ENCODE results near the gene DENND1C. TPM values are rescaled to one million over a fixed set of nuclear protein-coding genes. Genes with fewer than 3 reads are reported as not detected.
"Not testable (repeated sequence)": the region's sequence is repeated elsewhere in the genome, so short reads cannot be mapped to it uniquely, and the experiment has no call there.

The DENND1C gene
- total RNA-seq, 1 donor from 2014 or later = 67.6 TPM

DNA sequence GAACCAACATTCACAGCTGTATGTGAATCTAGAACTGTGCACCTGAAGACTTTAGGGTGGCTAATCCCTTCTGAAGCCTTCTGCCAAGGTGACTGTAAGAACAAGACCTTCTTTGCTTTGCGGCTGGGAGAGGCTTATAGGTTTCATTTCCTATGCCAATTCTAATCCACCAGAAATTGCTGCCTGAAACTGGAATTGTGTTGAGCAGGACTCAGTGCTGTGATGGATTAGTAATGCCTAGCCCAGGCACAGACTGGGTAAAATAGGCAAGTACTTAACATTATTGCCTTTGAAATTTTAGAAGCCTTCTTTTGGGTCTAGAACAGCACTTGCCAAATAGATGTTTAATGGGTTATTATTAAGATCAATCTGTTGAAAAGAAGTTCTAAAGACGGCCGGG is 33.5 kb downstream of the DENND1C start:
- Mint-ChIP-seq H3K4me3 (no peak overlapping the region), H3K9me3 (no peaks in the 10 kb centered on the region), H3K27ac (no peak overlapping the region), H3K4me1 (peaks cover 2% of the 10 kb centered on the region), H3K27me3 (no peaks in the 10 kb centered on the region), H3K36me3 (ENCODE audit: low read depth) (peaks cover 16% of the 10 kb centered on the region)
- DNase-seq = no peak
- intact Hi-C loops (cut with micrococcal nuclease) = no loop called here

DNA sequence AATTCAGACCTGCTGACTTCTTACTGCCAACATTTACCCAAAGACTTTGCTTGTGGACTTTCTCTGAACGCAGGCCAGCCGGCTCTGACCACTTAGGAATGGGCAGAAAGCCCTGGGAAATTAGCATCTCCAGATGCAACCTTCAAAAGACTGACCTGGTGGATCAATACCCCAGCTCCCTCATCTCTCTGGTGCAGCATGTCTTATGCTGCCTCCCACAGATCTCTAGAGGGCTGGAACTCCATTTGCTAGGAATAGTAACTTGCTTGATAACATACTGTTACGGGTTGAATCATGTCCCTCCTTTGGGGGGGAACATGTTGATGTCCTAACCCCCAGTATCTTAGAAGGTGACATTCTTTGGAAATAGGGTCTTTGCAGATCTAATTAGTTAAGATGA is 35.1 kb downstream of the DENND1C start:
- no peak for DNase-seq
- intact Hi-C loops (cut with micrococcal nuclease) = no loop called here
- no peaks in the 10 kb centered on the region for H3K27me3 Mint-ChIP-seq
- H3K4me3 Mint-ChIP-seq = no peak overlapping the region
- peaks cover 6% of the 10 kb centered on the region for H3K36me3 Mint-ChIP-seq (ENCODE audit: low read depth)
- no peak overlapping the region for H3K27ac Mint-ChIP-seq
- H3K4me1 Mint-ChIP-seq = peaks cover 2% of the 10 kb centered on the region
- no peaks in the 10 kb centered on the region for H3K9me3 Mint-ChIP-seq

DNA sequence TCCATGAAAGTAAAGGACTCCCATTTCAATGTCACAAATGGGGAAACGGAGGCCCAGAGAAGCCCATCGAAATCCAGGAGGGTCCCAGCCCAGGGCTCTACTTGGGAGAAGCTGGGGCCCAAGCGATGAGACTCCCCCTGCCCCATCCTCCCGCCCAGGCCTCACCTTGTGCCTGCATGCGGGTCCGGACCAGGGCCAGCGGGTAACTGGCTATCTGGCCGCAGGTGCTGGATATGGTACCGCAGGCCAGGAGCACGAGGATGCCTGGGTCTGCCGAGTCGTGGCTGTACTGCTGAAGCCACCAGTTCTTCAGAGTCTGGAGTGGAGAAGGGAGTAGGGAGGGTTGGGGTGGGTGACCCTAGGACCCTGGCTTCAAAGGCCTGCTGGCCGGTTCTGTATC is 37.6 kb downstream of the DENND1C start:
- H3K36me3 Mint-ChIP-seq (ENCODE audit: low read depth) = peaks cover 3% of the 10 kb centered on the region
- H3K9me3 Mint-ChIP-seq = no peaks in the 10 kb centered on the region
- no peak overlapping the region for H3K27ac Mint-ChIP-seq
- no peak overlapping the region for H3K4me3 Mint-ChIP-seq
- no peaks in the 10 kb centered on the region for H3K4me1 Mint-ChIP-seq
- DNase-seq = no peak
- intact Hi-C loops (cut with micrococcal nuclease) = no loop called here
- no peaks in the 10 kb centered on the region for H3K27me3 Mint-ChIP-seq

DNA sequence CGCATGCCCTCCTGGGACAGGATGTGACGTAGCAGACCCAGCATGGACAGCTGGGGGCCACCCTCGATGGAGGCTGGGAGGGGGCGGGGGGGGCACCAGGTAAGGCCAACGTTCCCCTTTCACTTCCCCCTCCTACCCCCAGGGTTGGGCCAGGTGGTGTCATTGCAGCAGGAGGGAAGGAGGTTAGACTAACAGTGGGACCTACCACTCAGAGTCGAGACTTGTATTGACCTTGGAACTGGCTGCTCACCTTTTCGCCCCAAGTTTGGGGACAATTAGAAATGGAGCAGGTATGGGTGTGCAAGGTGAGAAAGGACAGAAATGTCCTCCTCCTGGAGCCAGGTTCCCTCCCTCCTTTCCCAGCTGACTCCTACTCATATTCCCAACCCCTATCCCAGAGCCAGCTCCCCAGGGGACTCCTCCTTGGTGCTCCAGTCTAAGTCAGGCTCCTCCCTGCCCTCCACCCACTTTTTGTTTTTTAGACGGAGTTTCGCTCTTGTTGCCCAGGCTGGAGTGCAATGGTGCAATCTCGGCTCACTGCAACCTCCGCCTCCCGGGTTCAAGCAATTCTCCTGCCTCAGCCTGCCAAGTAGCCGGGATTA is 39.4 kb downstream of the DENND1C start:
- no peaks in the 10 kb centered on the region for H3K9me3 Mint-ChIP-seq
- intact Hi-C loops (cut with micrococcal nuclease) = no loop called here
- H3K27me3 Mint-ChIP-seq = no peaks in the 10 kb centered on the region
- peaks cover 3% of the 10 kb centered on the region for H3K36me3 Mint-ChIP-seq (ENCODE audit: low read depth)
- H3K4me3 Mint-ChIP-seq = no peak overlapping the region
- no peaks in the 10 kb centered on the region for H3K4me1 Mint-ChIP-seq
- no peak overlapping the region for H3K27ac Mint-ChIP-seq
- DNase-seq = no peak

DNA sequence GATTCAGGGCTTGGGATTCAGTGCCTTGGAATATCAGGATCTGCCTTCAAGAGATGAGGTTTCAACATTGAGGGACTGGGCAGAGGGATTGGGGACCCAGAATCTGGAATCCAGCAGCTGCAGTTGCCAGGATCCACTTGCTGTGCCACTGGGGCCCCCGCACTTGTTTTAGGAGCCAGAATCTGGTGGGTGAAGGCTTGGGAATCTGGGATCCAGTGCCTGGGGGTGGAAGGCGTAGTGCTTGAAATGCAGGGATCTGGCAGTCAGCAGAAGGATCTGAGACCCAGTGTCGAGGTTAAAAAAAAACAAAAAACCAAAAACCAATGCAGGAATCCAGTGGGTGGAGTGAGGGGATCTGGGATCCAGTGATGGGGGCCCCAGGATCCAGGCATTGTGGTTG is 40.7 kb downstream of the DENND1C start:
- H3K27ac Mint-ChIP-seq = no peak overlapping the region
- no peaks in the 10 kb centered on the region for H3K9me3 Mint-ChIP-seq
- H3K27me3 Mint-ChIP-seq = no peaks in the 10 kb centered on the region
- H3K36me3 Mint-ChIP-seq (ENCODE audit: low read depth) = peaks cover 1% of the 10 kb centered on the region
- no peak for DNase-seq
- peaks cover 2% of the 10 kb centered on the region for H3K4me1 Mint-ChIP-seq
- intact Hi-C loops (cut with micrococcal nuclease) = no loop called here
- H3K4me3 Mint-ChIP-seq = no peak overlapping the region

DNA sequence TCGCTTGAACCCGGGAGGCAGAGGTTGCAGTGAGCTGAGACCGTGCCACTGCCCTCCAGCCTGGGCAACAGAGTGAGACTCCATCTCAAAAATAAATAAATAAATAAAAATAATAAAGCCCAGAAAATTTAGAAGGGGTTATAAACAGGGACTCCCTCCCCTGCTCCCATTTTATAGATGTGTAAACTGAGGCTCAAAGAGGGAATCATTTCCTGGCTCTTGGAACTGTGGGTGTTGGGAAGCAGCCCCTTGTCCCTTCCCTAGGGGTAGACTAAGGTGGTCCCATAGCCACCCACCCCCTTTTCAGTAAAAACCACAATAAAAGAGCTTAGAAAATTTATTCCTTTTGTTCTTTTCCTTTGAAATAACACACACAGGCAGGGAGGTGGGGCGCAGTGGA is 41.8 kb downstream of the DENND1C start:
- Mint-ChIP-seq H3K4me1 (peaks cover 2% of the 10 kb centered on the region), H3K27ac (no peak overlapping the region), H3K27me3 (no peaks in the 10 kb centered on the region), H3K9me3 (no peaks in the 10 kb centered on the region), H3K4me3 (no peak overlapping the region), H3K36me3 (ENCODE audit: low read depth) (peaks cover 1% of the 10 kb centered on the region)
- no peak for DNase-seq
- intact Hi-C loops (cut with micrococcal nuclease) = no loop called here

DNA sequence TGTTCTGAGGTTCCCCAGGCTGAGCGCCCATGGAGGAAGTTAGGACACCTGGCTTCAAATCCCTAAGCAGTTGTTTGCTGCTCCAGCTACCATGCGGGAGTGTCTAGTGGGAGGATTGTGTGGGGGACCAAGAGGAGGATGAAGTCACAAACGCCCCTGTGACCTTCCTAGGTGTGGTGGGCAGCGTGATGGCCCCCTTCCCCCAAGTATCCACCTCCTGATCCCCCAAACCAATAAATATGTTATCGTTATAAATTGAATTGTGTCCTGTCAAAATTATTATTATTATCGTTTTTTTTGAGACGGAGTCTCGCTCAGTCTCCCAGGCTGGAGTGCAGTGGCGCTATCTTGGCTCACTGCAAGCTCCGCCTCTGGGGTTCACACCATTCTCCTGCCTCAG is 47.9 kb downstream of the DENND1C start, which contains the start of gene SLC25A41:
TSS of gene SLC25A41 (minus strand) at position 101 of the 400 bp plus-strand sequence. CDS start at position 31, 70 bp downstream.
- Mint-ChIP-seq H3K27me3 (no peaks in the 10 kb centered on the region), H3K9me3 (no peaks in the 10 kb centered on the region), H3K4me1 (peaks cover 2% of the 10 kb centered on the region), H3K4me3 (no peak within 1 kb of the TSS), H3K36me3 (ENCODE audit: low read depth) (no peaks in the 10 kb centered on the region), H3K27ac (no peak within 1 kb of the TSS)
- intact Hi-C loops (cut with micrococcal nuclease) = no loop called here
- DNase-seq = no peak

DNA sequence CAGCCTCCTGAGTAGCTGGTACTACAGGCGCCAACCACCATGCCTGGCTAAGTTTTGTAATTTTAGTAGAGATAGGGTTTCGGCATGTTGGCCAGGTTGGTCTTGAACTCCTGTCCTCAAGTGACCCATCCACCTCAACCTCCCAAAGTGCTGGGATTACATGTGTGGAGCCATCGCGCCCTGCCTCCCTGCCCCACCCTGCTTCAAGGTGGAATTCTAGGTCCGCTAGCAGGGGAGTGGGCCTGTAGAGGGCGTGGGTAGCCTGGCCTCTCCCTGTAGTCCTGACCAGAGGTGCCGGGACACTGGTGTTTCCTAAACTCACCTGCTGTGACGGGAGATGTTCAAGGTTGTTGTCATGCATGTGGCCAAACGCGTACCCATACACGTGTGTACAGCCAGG is 48.4 kb downstream of the DENND1C start:
- Mint-ChIP-seq H3K4me3 (no peak overlapping the region), H3K36me3 (ENCODE audit: low read depth) (no peaks in the 10 kb centered on the region), H3K4me1 (peaks cover 2% of the 10 kb centered on the region), H3K27ac (no peak overlapping the region), H3K9me3 (no peaks in the 10 kb centered on the region), H3K27me3 (no peaks in the 10 kb centered on the region)
- DNase-seq = no peak
- intact Hi-C loops (cut with micrococcal nuclease) = no loop called here

DNA sequence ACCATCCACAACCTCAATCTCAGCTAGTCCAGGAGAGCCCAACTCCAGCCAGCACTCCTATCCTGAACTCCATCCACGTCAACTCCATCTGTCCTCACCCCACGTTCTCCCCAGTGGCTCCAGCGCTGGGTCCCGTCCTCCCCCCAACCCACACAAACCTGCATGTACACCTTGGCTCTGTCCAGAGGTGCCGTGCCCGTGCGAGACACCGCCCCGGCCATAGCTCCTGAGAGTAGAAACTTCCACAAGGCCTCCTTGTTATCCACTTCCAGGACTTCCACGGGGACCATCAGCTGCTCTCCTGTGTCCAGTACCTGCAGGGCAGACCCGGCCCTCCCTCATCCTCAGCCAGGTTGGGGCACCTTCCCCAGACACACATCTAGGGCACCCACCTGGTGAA is 49.7 kb downstream of the DENND1C start:
- intact Hi-C loops (cut with micrococcal nuclease) = no loop called here
- H3K27me3 Mint-ChIP-seq = no peaks in the 10 kb centered on the region

DNA sequence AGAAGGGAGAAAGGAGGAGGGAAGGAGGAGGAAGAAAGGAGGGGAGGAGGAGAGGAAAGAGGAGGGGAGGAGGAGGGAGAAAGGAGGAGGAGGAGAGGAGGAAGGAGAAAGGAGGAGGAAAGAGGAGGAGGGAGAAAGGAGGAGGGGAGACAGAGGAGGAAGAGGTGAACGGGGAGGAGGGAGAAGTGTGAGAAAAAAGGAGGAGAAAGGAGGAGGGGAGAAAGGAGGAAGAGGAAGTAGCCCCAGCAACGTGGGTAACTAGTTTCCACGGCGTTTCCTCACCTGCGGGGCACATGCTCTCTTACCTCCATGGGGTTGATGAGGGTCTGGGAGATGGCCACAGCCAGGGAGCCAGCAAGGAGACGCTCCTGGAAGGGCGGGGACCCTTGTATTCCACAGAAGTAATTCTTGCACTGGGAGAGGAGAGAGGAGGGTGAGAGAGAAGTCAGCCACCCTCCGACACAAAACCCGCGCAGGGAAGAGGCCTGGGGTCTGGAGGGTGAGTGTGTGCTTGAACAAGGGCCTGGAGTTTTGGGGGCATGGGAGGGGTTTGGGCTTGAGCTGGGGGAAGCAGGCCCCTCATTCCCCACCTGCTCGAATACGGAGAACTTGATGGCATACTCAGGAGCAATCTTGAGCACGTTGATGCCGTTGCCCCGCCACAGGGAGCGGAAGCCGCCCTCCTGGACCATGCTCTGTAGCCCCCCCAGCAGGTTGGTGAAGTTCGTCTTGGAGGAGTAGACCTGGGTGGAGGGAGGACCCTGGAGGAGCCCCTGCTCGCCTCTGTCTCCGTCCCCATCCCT is 52.0 kb downstream of the DENND1C start:
- H3K4me3 Mint-ChIP-seq = no peak overlapping the region
- H3K4me1 Mint-ChIP-seq = peaks cover 9% of the 10 kb centered on the region
- peaks cover 3% of the 10 kb centered on the region for H3K9me3 Mint-ChIP-seq
- H3K27ac Mint-ChIP-seq = no peak overlapping the region
- no peak for DNase-seq
- H3K27me3 Mint-ChIP-seq = no peaks in the 10 kb centered on the region
- intact Hi-C loops (cut with micrococcal nuclease) = loop anchor here (5.0 to 10.0 kb wide), 2 partner anchors 165 to 373 kb away; partner anchors contain the start of gene CD70
- H3K36me3 Mint-ChIP-seq (ENCODE audit: low read depth) = peaks cover 3% of the 10 kb centered on the region

More for the DNA sequence above, 49.7 kb downstream of the DENND1C start:
- no peaks in the 10 kb centered on the region for H3K9me3 Mint-ChIP-seq
- no peak for DNase-seq
- H3K4me3 Mint-ChIP-seq = no peak overlapping the region
- H3K36me3 Mint-ChIP-seq (ENCODE audit: low read depth) = no peaks in the 10 kb centered on the region
- peaks cover 2% of the 10 kb centered on the region for H3K4me1 Mint-ChIP-seq
- H3K27ac Mint-ChIP-seq = no peak overlapping the region

DNA sequence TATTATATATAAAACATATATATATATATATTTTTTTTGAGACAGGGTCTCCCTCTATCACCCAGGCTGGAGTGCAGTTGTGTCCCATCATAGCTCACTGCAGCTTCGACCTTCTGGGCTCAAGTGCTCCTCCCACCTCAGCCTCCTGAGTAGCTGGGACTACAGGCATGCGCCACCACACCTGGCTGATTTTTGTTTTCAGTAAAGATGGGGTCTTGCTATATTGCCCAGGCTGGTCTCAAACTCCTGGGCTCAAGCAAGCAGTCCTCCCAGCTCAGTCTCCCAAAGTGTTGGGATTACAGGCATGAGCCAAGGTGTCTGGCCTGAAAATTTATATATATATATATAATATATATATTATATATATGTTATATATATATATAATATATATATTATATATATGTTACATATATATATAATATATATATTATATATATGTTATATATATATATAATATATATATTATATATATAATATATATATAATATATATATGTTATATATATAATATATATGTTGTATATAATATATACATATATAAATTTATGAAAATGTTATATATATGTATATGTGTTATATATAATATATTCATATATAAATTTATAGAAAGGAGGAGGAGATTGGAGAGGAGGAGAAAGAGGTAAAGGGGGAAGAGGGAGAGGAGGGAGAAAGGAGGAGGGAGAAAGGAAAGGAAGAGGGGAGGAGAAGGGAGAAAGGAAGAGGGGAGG is 52.7 kb downstream of the DENND1C start:
- intact Hi-C loops (cut with micrococcal nuclease) = loop anchor here (5.0 to 10.0 kb wide), 2 partner anchors 166 to 373 kb away; partner anchors contain the start of gene CD70
- not testable (repeated sequence) for H3K4me3 Mint-ChIP-seq; H3K9me3 Mint-ChIP-seq; H3K4me1 Mint-ChIP-seq; H3K36me3 Mint-ChIP-seq (ENCODE audit: low read depth); DNase-seq; H3K27me3 Mint-ChIP-seq; H3K27ac Mint-ChIP-seq

DNA sequence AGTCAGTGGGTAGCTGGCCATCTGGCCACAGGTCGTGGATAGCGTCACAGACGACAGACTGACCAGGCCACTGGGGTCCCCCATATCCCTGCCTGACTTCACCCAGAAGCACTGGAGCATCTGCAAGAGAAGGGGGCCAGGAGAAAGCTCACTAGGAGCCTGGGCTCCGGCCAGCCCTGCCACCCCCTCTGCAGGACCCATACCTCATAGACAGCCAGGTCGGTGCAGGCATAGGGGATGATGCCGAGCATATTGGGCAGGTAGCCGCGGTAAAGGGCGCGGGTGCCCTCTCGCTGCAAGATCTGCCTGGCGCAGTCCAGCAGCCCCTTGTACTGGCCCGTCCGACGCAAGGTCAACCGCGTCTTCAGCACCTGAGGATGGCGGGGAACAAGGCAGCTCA is 54.5 kb downstream of the DENND1C start:
- Mint-ChIP-seq H3K4me3 (no peak overlapping the region), H3K36me3 (ENCODE audit: low read depth) (peaks cover 12% of the 10 kb centered on the region), H3K4me1 (peaks cover 23% of the 10 kb centered on the region), H3K27ac (no peak overlapping the region), H3K27me3 (no peaks in the 10 kb centered on the region), H3K9me3 (peaks cover 3% of the 10 kb centered on the region)
- peak; percentile 56 for DNase-seq
- intact Hi-C loops (cut with micrococcal nuclease) = loop anchor here (5.0 to 10.0 kb wide), 2 partner anchors 168 to 375 kb away; partner anchors contain the start of gene CD70

DNA sequence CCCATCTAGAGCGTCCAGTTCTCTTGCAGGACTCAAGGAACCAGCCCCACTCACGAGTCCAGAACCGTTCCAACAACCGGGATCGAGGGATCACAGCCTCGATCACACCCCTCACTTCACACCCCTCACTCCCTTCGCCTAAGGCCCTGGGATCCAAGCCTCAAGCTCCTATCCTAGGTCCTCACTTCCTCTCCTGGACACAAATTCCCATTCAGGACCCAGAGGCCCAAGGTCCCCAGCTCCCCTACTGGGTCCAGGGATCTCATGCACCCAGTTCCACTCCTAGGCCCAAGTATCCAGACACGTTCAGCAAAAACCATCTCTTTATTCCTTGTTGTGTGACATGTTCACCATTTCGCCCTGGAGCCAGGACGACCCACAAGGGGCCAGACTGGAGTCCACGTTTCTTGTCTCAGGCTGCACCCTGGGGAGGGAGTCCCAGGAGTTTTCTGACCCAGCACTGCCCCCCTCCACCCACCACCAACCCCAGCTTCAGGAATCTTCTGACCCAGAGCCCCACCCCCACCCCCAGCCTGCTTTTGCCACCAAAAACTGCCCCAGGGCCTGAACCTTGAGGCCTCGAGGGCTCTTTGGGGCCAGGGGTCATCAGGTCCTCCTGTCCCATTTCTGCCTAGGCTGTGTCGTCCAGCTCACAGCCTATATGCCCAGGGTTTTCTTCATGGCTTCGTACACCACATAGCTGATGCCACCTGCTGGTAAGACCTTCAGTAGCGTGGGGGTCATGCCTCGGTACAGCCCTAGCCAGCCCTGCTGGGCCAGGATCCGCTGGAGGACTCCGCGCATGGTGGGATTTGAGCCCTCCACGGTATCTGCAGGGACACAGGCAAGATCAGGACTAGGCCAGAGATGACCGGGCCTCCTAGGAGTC is 55.6 kb downstream of the DENND1C start:
- peaks cover 24% of the 10 kb centered on the region for H3K4me1 Mint-ChIP-seq
- H3K27me3 Mint-ChIP-seq = no peaks in the 10 kb centered on the region
- peaks cover 21% of the 10 kb centered on the region for H3K36me3 Mint-ChIP-seq (ENCODE audit: low read depth)
- H3K27ac Mint-ChIP-seq = peak overlapping the region; percentile 97
- peak overlapping the region; percentile 72 for H3K4me3 Mint-ChIP-seq
- DNase-seq = peak; percentile 66
- peaks cover 3% of the 10 kb centered on the region for H3K9me3 Mint-ChIP-seq
- intact Hi-C loops (cut with micrococcal nuclease) = loop anchor here (1.0 to 10.0 kb wide), 7 partner anchors 33 to 376 kb away; partner anchors contain the start of genes CD70, CLPP and GTF2F1

All from activated CD4-positive, alpha-beta T cell treated with anti-CD3 and anti-CD28 coated beads, Interleukin-2, amount 10 ng/mL, durations not matched to agents 24 days and 14 days (primary cell).